GM18502 (cell line): ENCODE data around the gene SMARCD1.

ENCODE experiments used
- ATAC-seq: cut with Tn5 transposase; IDR thresholded peaks from one replicate; pipeline ENCODE4 v1.9.1; 2021; ENCODE audit warnings: mild to moderate bottlenecking; ENCODE audit not compliant: unreplicated experiment, poor library complexity

Gene SMARCD1

GRCh38 chr12:50056639-50056976 lies 28.5 kb upstream of the SMARCD1 start:
- no peak for ATAC-seq

- ATAC-seq: no peak
Observed at GRCh38 chr12:50057000-50057841, 27.9 kb upstream of the SMARCD1 start, which contains the start of gene ASIC1. Gene ASIC1 (plus strand): TSS chr12:50057596. CDS start chr12:50058767, 1,171 bp downstream.

DNA sequence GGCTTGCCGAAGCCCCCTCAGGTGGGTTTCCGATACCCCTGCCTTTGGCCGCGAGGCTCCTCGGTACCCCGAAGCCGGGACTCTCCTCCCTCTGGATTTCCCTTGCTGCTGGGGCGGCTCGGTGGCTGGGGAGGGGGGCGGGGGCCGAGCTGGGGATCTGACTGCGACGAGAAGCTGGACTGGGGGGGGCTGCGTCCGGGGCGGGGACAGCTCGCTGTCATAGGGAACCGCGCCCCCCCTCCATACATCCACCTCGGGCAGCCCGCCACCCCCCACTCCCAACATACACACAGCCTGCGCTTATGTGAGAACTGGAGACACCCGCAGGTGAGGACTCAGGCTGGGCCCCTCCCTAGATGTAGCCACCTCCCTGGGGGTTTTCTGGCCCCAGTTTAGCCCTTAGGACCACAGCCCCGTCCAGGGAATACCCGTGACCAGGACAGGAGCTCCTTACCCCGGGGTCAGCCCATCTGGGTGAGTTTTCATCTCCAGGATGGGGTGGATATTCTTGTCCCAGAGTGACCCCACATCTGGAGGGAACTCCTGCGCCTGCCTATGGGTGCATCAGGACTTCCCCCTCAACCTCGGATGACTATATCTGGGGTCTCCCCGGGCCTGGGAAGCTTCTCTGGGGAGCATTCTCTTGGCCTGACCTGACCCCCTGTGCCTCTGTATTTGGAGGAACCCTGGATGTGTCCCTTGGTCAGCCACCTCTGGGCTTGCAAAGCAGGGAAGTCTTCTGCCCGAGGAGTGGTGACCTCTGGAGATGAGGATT lies 27.1 kb upstream of the SMARCD1 start:
- ATAC-seq: no peak

DNA sequence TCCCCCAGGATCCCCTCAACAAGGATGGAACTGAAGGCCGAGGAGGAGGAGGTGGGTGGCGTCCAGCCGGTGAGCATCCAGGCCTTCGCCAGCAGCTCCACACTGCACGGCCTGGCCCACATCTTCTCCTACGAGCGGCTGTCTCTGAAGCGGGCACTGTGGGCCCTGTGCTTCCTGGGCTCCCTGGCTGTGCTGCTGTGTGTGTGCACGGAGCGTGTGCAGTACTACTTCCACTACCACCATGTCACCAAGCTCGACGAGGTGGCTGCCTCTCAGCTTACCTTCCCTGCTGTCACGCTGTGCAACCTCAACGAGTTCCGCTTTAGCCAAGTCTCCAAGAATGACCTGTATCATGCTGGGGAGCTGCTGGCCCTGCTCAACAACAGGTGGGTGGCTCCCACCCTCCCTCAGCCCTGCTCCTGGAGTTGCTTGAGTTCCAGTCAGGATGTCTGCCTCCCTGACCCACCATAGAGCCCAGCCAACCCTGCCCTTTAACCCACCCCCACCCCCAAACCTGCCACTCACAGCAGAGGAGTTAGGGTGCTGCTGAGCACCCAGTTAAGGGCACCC lies 26.3 kb upstream of the SMARCD1 start:
- ATAC-seq: no peak

DNA sequence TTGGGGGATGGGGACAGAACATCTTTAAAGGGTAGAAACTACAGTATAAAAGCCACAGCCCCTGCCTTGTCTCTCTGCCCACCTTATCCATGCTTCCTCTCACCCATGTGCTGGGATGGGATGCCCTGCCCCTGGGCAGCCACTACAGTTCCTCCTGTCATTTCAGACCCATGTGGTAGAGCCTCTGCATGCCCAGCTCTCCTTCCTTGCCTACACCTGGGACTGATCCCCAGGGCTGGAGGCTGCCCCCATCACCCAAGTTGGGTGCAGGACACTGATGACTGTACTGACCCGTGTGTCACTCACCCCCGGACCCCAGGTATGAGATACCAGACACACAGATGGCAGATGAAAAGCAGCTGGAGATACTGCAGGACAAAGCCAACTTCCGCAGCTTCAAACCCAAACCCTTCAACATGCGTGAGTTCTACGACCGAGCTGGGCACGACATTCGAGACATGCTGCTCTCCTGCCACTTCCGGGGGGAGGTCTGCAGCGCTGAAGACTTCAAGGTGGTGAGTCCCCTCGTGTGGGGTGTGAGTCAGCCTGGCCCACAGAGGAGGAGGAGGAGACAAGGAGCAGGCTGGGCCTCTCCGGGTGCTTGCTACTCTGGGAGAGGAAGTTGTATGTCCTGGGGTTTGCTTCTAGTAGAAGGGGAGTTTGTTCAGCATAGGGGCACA lies 25.6 kb upstream of the SMARCD1 start:
- no peak for ATAC-seq

- no peak for ATAC-seq
Observed at GRCh38 chr12:50060120-50060468, 25.0 kb upstream of the SMARCD1 start.

DNA sequence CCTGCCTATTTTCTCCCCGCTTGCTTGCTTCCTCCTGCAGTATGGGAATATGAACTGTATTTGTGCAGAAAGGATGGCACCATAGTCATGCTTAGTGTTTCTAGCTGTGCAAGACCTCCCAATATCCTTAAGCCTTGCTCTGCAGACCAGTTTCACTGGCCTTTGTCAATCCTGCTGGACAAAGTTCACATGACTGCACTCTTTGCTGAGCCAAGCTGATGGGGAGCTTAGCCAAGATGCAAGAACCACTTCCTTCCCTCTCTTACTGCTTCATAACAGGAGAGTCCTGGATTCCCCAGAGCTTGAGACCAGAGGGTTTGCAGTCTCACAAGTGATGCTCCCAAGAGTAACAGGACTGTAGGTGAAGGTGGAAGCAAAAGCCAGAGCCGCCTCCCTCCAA lies 24.0 kb upstream of the SMARCD1 start:
- no peak for ATAC-seq

DNA sequence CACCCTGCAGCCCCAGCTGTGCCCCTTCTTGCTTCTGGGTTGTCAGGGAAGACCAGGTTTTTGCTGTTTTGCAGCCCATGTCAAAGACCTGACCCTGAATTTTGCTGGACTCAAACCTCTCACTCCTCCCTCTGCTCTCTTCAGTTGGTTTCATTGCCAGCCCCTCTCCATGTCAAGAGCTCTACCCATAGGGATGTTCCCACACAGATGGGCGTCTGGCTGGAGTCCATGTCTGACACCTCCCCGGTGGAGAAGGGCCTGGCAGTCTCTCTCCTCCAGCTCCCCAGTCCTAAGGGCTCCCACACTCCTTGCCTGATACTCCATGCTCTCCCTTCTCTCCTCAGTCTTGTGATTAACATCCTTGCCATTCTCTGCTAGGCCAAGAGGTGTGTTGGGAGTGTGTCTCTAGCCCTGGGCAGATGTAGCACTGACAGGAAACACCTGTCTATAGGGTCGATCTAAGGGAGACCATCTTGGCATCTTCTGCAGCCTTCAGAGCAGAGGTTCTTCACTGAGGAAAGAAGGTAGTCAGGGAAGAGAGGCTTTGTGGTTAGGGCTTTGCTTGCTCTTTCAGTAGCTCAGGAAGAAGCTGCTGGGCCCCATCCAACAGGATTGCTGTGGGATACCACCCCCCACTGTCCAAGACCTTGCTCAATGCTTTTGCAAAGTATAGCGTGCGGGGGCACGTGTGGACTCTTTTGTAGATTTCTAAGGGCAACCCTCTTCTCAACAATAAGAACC lies 23.0 kb upstream of the SMARCD1 start:
- no peak for ATAC-seq

- ATAC-seq: no peak
Observed at GRCh38 chr12:50062728-50063460, 22.2 kb upstream of the SMARCD1 start.

GRCh38 chr12:50065726-50066310 lies 19.3 kb upstream of the SMARCD1 start:
- ATAC-seq: no peak

DNA sequence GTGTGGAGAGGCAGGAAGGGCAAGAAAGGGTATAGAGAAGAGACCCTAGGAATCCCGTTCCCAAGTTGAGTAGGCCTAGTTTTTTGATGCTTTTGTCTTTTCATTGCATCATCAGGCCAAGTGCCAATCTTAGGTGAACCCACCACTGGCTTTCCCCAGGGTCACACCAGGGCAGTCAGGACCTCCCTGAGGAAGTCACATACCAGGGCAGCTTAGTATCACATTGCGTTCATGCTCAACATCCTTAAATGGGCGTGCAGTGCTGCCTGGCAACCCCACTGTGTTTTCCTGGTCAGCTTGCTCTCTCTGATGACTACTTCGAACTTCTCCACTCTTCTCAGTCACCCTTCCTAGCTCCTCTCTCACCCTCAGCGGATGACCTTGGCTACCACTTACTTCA lies 18.7 kb upstream of the SMARCD1 start:
- no peak for ATAC-seq

- no peak for ATAC-seq
Observed at GRCh38 chr12:50069069-50069468, 16.1 kb upstream of the SMARCD1 start.

GRCh38 chr12:50069539-50069938 lies 15.6 kb upstream of the SMARCD1 start:
- ATAC-seq: no peak

- ATAC-seq: no peak
Observed at GRCh38 chr12:50070314-50071060, 14.7 kb upstream of the SMARCD1 start.

- ATAC-seq: no peak
Observed at GRCh38 chr12:50072198-50072907, 12.8 kb upstream of the SMARCD1 start.

DNA sequence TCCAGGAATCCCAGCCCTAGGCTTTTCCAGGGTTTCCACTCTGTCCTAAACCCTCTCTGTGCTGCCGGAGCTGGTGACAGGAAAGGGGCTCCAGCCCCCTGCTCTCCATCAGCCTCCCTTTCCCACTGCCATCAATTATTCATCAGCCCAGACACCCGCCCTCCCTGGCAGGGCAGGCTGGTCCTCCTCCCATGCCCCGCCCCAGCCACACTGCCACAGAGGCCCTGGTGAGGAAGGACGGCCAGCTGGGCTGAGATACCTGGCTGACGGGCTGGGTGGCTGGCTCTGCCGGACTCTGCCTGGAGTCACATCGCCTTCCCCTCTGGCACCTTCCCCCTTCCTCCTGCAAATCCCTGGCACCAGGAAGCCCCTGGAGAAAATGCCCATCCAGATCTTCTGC lies 11.9 kb upstream of the SMARCD1 start:
- ATAC-seq: no peak

GRCh38 chr12:50073712-50074111 lies 11.4 kb upstream of the SMARCD1 start:
- ATAC-seq: no peak
